C4-2B (cell line): ENCODE measurements around the gene THBS3.

Source experiments
- ZFX ChIP-seq: fragments of 450-650 bp; IDR thresholded peaks from 2 replicates; pipeline ENCODE4 v1.6.1; 2017
- TF ChIP-seq, protein P1 (sequence below): fragments of 450-650 bp; conservative IDR thresholded peaks from 2 replicates; pipeline ENCODE4 v1.5.1; 2017; ENCODE audit warnings: mild to moderate bottlenecking

DNA sequence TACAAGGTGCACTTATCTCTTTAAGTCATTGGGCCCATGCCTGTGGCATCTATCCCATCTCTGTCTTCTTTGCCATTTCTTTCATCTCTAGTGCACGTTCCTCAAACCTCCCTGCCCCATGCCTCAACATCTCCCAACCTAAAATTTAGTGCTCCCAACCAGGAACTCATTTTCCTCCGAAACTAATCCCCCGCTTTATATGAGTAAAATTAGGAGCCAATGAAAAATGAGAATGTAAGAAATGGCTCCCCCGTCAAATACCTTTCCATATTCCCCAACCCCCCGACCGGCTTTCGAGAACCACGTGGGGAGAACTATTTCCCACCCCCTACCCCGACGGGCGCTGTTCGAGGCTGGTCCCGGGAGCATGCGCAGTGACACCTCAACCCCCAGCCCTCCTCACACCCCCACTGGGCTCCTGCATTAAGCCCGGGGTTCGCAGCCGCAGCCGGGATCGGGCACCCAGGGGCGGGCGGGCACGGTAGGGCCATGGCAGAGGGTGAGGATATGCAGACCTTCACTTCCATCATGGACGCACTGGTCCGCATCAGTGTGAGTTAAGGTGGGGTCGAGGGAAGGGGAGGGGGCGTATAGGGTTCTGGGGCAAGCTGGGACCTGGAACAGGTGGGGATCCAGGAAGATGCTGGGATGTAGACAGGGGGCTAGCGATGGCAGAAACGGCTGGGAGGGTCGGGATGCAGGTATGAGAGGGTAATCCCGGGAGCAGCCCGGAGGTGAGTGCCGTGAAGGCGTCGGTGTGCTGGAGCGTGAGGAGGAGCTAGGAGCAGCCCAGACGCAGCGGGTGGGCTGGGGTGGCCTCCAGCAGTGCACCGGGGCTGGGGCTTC is 34.0 kb downstream of the THBS3 start, which contains the start of gene TRIM46:
- TF ChIP-seq, protein P1, sequence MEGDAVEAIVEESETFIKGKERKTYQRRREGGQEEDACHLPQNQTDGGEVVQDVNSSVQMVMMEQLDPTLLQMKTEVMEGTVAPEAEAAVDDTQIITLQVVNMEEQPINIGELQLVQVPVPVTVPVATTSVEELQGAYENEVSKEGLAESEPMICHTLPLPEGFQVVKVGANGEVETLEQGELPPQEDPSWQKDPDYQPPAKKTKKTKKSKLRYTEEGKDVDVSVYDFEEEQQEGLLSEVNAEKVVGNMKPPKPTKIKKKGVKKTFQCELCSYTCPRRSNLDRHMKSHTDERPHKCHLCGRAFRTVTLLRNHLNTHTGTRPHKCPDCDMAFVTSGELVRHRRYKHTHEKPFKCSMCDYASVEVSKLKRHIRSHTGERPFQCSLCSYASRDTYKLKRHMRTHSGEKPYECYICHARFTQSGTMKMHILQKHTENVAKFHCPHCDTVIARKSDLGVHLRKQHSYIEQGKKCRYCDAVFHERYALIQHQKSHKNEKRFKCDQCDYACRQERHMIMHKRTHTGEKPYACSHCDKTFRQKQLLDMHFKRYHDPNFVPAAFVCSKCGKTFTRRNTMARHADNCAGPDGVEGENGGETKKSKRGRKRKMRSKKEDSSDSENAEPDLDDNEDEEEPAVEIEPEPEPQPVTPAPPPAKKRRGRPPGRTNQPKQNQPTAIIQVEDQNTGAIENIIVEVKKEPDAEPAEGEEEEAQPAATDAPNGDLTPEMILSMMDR = no peak; the same call in none of the 2 replicates
- no peak for TF ChIP-seq ZFX
